K562 (cell line): Measurements from ENCODE around the gene C16orf86. TPM values are rescaled to one million over a fixed set of nuclear protein-coding genes. Genes with fewer than 3 reads are reported as not detected.
A peak's percentile ranks its signal among the peaks of the same experiment; 100 is the strongest.

Experiments used
- ATAC-seq: fragments of 200-7000 bp; cut with Tn5 transposase; 3 replicates; pipeline ENCODE4 v1.9.1; 2020; ENCODE audit warnings: moderate library complexity
- BruUV-seq: library from RNA; stranded (reverse); fragments of 400-500 nt; replicated peaks from 2 replicates; lab custom pipeline; 2021; lab: Mats Ljungman, UMichigan
- CTCF ChIA-PET: fragments of 300-600 bp; formaldehyde crosslinking; extraction: SDS; loops from one replicate; lab custom pipeline; 2021; ENCODE audit warnings: low intra/inter-chr PET ratio; lab: Yijun Ruan, JAX
- POLR2A ChIA-PET: fragments of 300-600, 350-650 bp; sonication (Branson Sonifier 250); formaldehyde crosslinking; extraction: SDS; loops from one replicate; lab custom pipeline; 2021; ENCODE audit warnings: antibody characterized with exemption, inconsistent platforms; lab: Yijun Ruan, JAX
- DNase-seq, 4 experiments: peaks; one replicate each; pipeline versions ENCODE4 v3.0.0 to v3.0.0-alpha.2; 2011 to 2018; ENCODE audit warnings: low spot score in 3 of 4, mixed read lengths in 3 of 4; ENCODE audit errors: extremely low read depth in 1 of 4
- FAIRE-seq: peaks from 2 replicates; lab custom pipeline; 2011; peaks lifted over from hg19 to GRCh38; lab: Jason Lieb, UNC
- H2AFZ ChIP-seq: 2 replicates; pipeline ENCODE4 v1.6.0; 2011; ENCODE audit warnings: low read depth, low read length, control low read depth, inconsistent platforms
- H3K27ac ChIP-seq: fragments of 200-600 bp; 3 replicates; pipeline ENCODE4 v1.8.0; 2011; ENCODE audit warnings: low read depth, mild to moderate bottlenecking, control low read depth, inconsistent platforms, low read length, moderate library complexity, mixed read lengths; ENCODE audit errors: extremely low read depth
- H3K27me3 ChIP-seq, 2 experiments: fragments of 300-600 bp in 1 of 2; 2 replicates in 1 of 2; 3 replicates in 1 of 2; pipeline versions ENCODE4 v1.6.0 to v1.8.0; 2011; ENCODE audit warnings: inconsistent platforms in 2 of 2, low read length in 2 of 2, mild to moderate bottlenecking in 1 of 2, mixed read lengths in 1 of 2, moderate library complexity in 1 of 2; ENCODE audit not compliant: control insufficient read depth in 2 of 2, insufficient read depth in 2 of 2
- H3K36me3 ChIP-seq: fragments of 300-600 bp; 3 replicates; pipeline ENCODE4 v1.8.0; 2011; ENCODE audit warnings: mild to moderate bottlenecking, low read length, inconsistent platforms; ENCODE audit not compliant: control insufficient read depth, insufficient read depth
- H3K4me1 ChIP-seq, 2 experiments: fragments of 200-600 bp in 1 of 2; replicated peaks in 1 of 2; 2 replicates in 1 of 2; 3 replicates in 1 of 2; pipeline versions ENCODE4 v1.5.1 to v1.8.0; 2011; ENCODE audit warnings: inconsistent platforms in 2 of 2, low read length in 2 of 2, mild to moderate bottlenecking in 1 of 2, mixed read lengths in 1 of 2, moderate library complexity in 1 of 2; ENCODE audit not compliant: control insufficient read depth in 2 of 2, insufficient read depth in 2 of 2
- H3K4me2 ChIP-seq: 2 replicates; pipeline ENCODE4 v1.6.1; 2011; ENCODE audit warnings: low read length, control low read depth, inconsistent platforms, mixed read lengths; ENCODE audit not compliant: insufficient read depth
- H3K4me3 ChIP-seq: fragments of 200-600 bp; sonication (generic), shearing (Covaris generic); 2 replicates; pipeline ENCODE4 v1.5.1; 2016; ENCODE audit warnings: control low read depth, inconsistent platforms
- H3K79me2 ChIP-seq: fragments of 200-600 bp; 3 replicates; pipeline ENCODE4 v1.8.0; 2011; ENCODE audit warnings: low read length, inconsistent platforms; ENCODE audit not compliant: control insufficient read depth, insufficient read depth
- H3K9ac ChIP-seq, 2 experiments: 2 replicates each; pipeline versions ENCODE4 v1.6.0 to v1.6.1; 2011; ENCODE audit warnings: low read depth in 2 of 2, low read length in 2 of 2, control low read depth in 1 of 2, inconsistent platforms in 1 of 2, mild to moderate bottlenecking in 1 of 2, mixed read lengths in 1 of 2; ENCODE audit not compliant: insufficient read depth in 1 of 2
- H3K9me1 ChIP-seq: one replicate; pipeline ENCODE4 v1.6.0; 2011; ENCODE audit warnings: inconsistent platforms, mild to moderate bottlenecking, low read length, moderate library complexity; ENCODE audit not compliant: control insufficient read depth, insufficient read depth
- H3K9me3 ChIP-seq: replicated peaks from 2 replicates; pipeline ENCODE4 v1.5.1; 2011; ENCODE audit warnings: low read depth, low read length, inconsistent platforms; ENCODE audit not compliant: control insufficient read depth, insufficient read depth
- H4K20me1 ChIP-seq: replicated peaks from 2 replicates; pipeline ENCODE4 v1.6.1; 2011; ENCODE audit warnings: low read length, inconsistent platforms, mixed read lengths; ENCODE audit not compliant: control insufficient read depth, insufficient read depth
- HMG20A ChIP-seq: fragments of 450-650 bp; formaldehyde crosslinking; conservative IDR thresholded peaks from 2 replicates; pipeline ENCODE4 v1.4.0; 2020; ENCODE audit warnings: mild to moderate bottlenecking, mixed read lengths
- HNRNPH1 ChIP-seq: fragments of 200-400 bp; formaldehyde crosslinking; optimal IDR thresholded peaks from 2 replicates; pipeline ENCODE3; 2017; ENCODE audit warnings: low read depth, mild to moderate bottlenecking, low read length, moderate library complexity
- PHB2 ChIP-seq: fragments of 450-650 bp; IDR thresholded peaks from 2 replicates; pipeline ENCODE4 v1.6.1; 2017; ENCODE audit warnings: low read depth
- POLR2B ChIP-seq: fragments of 450-650 bp; IDR thresholded peaks from 2 replicates; pipeline ENCODE4 v1.6.1; 2018; ENCODE audit warnings: low read depth; ENCODE audit not compliant: partially characterized antibody
- WGBS: fragments of 100-300 bp; shearing (Covaris generic); methylation state at CpG from one replicate; pipeline ENCODE4 v1.1.6; 2016; ENCODE audit warnings: low coverage, mixed read lengths; ENCODE audit not compliant: insufficient coverage; ENCODE audit errors: missing lambda C conversion rate; 5-methylcytosine and 5-hydroxymethylcytosine counted together
- in situ Hi-C: fragments of 300-500 bp; cut with MboI; formaldehyde crosslinking; loops from 4 replicates; pipeline ENCODE4 v1.15.0; 2018; ENCODE audit warnings: inconsistent platforms, mixed read lengths
- intact Hi-C: fragments of 100-400 bp; cut with micrococcal nuclease; formaldehyde crosslinking; loops from 2 replicates; pipeline ENCODE4 v1.14.2; 2022
- polyA plus RNA-seq, 8 experiments: library from polyadenylated mRNA; depleted of rRNA in 4 of 8; stranded (reverse) in 5 of 8; unstranded in 3 of 8; fragments of >200 nt; fragmentation: Nextera tagmentation in 2 of 8; fragmentation: Illumina TruSeq in 1 of 8; extraction: Ambion mirVana in 2 of 8; extraction: Trizol in 1 of 8; gene quantifications; 2 replicates each; pipeline versions ENCODE4 v1.2.1 to v1.2.3, GENCODE V29; 2011 to 2014; ENCODE audit warnings: inconsistent platforms in 1 of 8, missing spikeins in 1 of 8
- total RNA-seq, 7 experiments: library from RNA; depleted of rRNA in 6 of 7; stranded (reverse); fragments of >200 nt in 6 of 7; fragmentation: Illumina TruSeq in 2 of 7; extraction: Trizol in 2 of 7; gene quantifications; 2 replicates each; pipeline versions ENCODE4 v1.2.1 to v1.2.3, GENCODE V29; 2011 to 2021; ENCODE audit warnings: low replicate concordance in 1 of 7
- TF ChIP-seq, protein P1 (sequence below): fragments of 450-650 bp; IDR thresholded peaks from 2 replicates; pipeline ENCODE4 v1.6.1; 2018; ENCODE audit warnings: mild to moderate bottlenecking, low read depth; ENCODE audit not compliant: partially characterized antibody
- TF ChIP-seq, protein P2 (sequence below): fragments of 250-450 bp; sonication (Bioruptor Pico); IDR thresholded peaks from 2 replicates; pipeline ENCODE4 v1.8.0; 2022; ENCODE audit warnings: moderate library complexity, mild to moderate bottlenecking, inconsistent platforms
- TF ChIP-seq, protein P3 (sequence below), 2 experiments: fragments of 450-650 bp; conservative IDR thresholded peaks; 2 replicates each; pipeline ENCODE4 v1.6.1; 2017; ENCODE audit warnings: mild to moderate bottlenecking in 2 of 2, moderate library complexity in 2 of 2
- TF ChIP-seq, protein P4 (sequence below), 2 experiments: IDR thresholded peaks in 1 of 2; conservative IDR thresholded peaks in 1 of 2; 2 replicates each; pipeline ENCODE4 v1.6.1; 2016; ENCODE audit warnings: low read depth in 2 of 2, mild to moderate bottlenecking in 1 of 2, missing compliant biosample characterization in 1 of 2, missing genetic modification characterization in 1 of 2, moderate library complexity in 1 of 2
- TF ChIP-seq, protein P5 (sequence below): fragments of 450-650 bp; IDR thresholded peaks from 2 replicates; pipeline ENCODE4 v1.7.1; 2018; ENCODE audit warnings: mild to moderate bottlenecking, low read depth; ENCODE audit not compliant: partially characterized antibody

C16orf86 gene
- total and polyA plus RNA-seq, 9 of the 15 experiments (the other 6 are each of a cell fraction or from before 2014, with no cell fraction given), result 0.13 to 1.2 (median 0.27) TPM; not detected in 3

DNA sequence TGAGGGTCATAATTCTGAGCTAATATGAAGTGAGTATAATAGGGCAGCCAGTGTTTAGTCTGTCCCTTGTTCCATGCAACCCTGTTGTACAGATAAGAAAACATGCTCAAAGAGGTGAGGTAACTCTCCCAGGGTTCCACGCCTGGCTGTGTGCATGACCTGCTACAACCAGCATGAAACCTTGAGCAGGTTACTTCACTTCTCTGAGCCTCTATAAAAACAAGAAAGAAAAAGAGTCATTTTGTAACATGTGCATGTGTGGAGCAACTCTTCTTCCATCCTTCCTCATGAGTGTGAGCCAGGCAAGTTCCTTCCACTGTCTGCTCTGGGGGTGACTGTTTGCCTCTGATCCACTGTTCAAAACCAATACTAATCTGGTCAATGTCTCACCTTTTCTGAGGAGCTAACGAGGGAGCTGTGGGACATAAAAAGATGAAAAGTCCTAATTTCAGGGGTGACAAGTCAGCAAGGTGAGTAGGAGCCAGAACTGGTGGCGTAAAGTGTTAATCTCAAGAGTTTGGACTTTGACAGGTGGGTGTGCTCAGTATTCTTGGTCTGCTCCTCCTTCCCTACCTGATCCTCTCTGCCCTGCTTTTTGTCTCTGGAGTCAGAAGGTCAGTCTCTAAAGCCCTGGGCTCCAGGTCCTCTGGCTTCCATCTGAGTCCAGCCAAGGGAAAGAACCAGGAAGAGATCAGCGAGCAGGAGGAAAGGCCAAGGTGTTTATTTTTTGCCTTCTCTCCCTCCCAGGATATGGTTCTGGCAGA, 31.0 kb downstream of the C16orf86 start:
- DNase-seq (no peak), FAIRE-seq (no peak), ATAC-seq (0 out of 3 replicates have a peak, but pooled peaks have one; percentile 37)
- 73% methylated on average over 4 of the region's 4 CpGs for WGBS
- H3K4me1 ChIP-seq, result no peaks in the 10 kb centered on the region; a peak in 1 of 5 replicates
- no peak overlapping the region for H3K9ac ChIP-seq
- no peaks in the 10 kb centered on the region for H3K9me1 ChIP-seq
- intact Hi-C loops, result no loop called here
- CTCF ChIA-PET, result no interaction called here
- H3K27me3 ChIP-seq, result no peaks in the 10 kb centered on the region
- H2AFZ ChIP-seq, result no peak overlapping the region
- H3K36me3 ChIP-seq, result peaks cover 8% of the 10 kb centered on the region; the same call in 1 of the 3 replicates
- peaks cover 3% of the 10 kb centered on the region for H3K9me3 ChIP-seq
- POLR2A ChIA-PET, result interaction anchor here (0.5 kb wide), 1 partner anchor 507 kb away, joined by 3 read pairs; no protein-coding TSS in a partner anchor
- in situ Hi-C loops, result no loop called here
- no peak overlapping the region for H3K27ac ChIP-seq
- H3K79me2 ChIP-seq, result no peaks in the 10 kb centered on the region
- no TSS peak for BruUV-seq
- no peak overlapping the region for H3K4me2 ChIP-seq
- H3K4me3 ChIP-seq, result no peak overlapping the region
- no peaks in the 10 kb centered on the region for H4K20me1 ChIP-seq
- TF ChIP-seq, protein P1, sequence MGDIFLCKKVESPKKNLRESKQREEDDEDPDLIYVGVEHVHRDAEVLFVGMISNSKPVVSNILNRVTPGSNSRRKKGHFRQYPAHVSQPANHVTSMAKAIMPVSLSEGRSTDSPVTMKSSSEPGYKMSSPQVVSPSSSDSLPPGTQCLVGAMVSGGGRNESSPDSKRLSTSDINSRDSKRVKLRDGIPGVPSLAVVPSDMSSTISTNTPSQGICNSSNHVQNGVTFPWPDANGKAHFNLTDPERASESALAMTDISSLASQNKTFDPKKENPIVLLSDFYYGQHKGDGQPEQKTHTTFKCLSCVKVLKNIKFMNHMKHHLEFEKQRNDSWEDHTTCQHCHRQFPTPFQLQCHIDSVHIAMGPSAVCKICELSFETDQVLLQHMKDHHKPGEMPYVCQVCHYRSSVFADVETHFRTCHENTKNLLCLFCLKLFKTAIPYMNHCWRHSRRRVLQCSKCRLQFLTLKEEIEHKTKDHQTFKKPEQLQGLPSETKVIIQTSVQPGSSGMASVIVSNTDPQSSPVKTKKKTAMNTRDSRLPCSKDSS, result no peak
- TF ChIP-seq, protein P2, sequence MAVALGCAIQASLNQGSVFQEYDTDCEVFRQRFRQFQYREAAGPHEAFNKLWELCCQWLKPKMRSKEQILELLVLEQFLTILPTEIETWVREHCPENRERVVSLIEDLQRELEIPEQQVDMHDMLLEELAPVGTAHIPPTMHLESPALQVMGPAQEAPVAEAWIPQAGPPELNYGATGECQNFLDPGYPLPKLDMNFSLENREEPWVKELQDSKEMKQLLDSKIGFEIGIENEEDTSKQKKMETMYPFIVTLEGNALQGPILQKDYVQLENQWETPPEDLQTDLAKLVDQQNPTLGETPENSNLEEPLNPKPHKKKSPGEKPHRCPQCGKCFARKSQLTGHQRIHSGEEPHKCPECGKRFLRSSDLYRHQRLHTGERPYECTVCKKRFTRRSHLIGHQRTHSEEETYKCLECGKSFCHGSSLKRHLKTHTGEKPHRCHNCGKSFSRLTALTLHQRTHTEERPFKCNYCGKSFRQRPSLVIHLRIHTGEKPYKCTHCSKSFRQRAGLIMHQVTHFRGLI, result no peak
- TF ChIP-seq HNRNPH1, result no peak
- TF ChIP-seq HMG20A (CRISPR knock-in tag), result no peak
- TF ChIP-seq, protein P3, sequence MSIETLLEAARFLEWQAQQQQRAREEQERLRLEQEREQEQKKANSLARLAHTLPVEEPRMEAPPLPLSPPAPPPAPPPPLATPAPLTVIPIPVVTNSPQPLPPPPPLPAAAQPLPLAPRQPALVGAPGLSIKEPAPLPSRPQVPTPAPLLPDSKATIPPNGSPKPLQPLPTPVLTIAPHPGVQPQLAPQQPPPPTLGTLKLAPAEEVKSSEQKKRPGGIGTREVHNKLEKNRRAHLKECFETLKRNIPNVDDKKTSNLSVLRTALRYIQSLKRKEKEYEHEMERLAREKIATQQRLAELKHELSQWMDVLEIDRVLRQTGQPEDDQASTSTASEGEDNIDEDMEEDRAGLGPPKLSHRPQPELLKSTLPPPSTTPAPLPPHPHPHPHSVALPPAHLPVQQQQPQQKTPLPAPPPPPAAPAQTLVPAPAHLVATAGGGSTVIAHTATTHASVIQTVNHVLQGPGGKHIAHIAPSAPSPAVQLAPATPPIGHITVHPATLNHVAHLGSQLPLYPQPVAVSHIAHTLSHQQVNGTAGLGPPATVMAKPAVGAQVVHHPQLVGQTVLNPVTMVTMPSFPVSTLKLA (conservative IDR thresholded peaks at IDR 0.05), result no peak
- no peak for TF ChIP-seq PHB2
- no peak for TF ChIP-seq POLR2B
- TF ChIP-seq, protein P4, sequence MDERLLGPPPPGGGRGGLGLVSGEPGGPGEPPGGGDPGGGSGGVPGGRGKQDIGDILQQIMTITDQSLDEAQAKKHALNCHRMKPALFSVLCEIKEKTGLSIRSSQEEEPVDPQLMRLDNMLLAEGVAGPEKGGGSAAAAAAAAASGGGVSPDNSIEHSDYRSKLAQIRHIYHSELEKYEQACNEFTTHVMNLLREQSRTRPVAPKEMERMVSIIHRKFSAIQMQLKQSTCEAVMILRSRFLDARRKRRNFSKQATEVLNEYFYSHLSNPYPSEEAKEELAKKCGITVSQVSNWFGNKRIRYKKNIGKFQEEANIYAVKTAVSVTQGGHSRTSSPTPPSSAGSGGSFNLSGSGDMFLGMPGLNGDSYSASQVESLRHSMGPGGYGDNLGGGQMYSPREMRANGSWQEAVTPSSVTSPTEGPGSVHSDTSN (CRISPR knock-in tag; IDR thresholded peaks at IDR 0.05; ENCODE audit: low read depth), result no peak
- TF ChIP-seq, protein P4 (tag; conservative IDR thresholded peaks at IDR 0.05; ENCODE audit: low read depth), result no peak
- TF ChIP-seq, protein P5, sequence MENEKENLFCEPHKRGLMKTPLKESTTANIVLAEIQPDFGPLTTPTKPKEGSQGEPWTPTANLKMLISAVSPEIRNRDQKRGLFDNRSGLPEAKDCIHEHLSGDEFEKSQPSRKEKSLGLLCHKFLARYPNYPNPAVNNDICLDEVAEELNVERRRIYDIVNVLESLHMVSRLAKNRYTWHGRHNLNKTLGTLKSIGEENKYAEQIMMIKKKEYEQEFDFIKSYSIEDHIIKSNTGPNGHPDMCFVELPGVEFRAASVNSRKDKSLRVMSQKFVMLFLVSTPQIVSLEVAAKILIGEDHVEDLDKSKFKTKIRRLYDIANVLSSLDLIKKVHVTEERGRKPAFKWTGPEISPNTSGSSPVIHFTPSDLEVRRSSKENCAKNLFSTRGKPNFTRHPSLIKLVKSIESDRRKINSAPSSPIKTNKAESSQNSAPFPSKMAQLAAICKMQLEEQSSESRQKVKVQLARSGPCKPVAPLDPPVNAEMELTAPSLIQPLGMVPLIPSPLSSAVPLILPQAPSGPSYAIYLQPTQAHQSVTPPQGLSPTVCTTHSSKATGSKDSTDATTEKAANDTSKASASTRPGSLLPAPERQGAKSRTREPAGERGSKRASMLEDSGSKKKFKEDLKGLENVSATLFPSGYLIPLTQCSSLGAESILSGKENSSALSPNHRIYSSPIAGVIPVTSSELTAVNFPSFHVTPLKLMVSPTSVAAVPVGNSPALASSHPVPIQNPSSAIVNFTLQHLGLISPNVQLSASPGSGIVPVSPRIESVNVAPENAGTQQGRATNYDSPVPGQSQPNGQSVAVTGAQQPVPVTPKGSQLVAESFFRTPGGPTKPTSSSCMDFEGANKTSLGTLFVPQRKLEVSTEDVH, result no peak
